ENCODE measurements around the gene GRHL1. TPM values are rescaled to one million over a fixed set of nuclear protein-coding genes. Genes with fewer than 3 reads are reported as not detected.

GRHL1 gene
- total and polyA plus RNA-seq, 2 of the 4 experiments (the other 2 are of a cell fraction) = 0.18 to 0.21 TPM

DNA sequence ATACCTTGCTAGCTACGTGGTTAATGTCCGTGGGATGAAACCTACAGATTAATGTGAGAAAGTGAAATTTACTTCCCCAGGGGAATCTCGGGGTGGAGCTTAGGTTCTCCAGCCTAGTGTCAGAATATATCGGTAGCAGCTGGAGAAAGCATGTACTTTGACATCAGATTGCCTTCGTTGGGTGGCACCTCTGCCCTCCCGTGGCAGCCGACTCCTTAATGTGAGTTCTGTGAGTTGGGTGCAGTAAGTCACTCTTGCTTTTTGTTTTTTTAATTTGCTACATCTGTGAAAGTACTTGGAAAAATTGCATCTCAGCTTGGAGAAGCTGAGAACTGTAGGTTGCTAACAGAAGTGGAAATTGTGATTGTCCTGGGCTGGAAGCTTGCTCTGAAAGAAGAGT, 95.4 kb downstream of the GRHL1 start:
- Histone ChIP-seq H4K5ac (ENCODE audit: low read depth, low read length) (no peak overlapping the region), H3K14ac (replicated peaks; ENCODE audit: low read depth, low read length) (no peak overlapping the region), H3K4ac (ENCODE audit: low read depth, low read length) (no peak overlapping the region), H2BK5ac (ENCODE audit: low read depth, low read length, poor library complexity, severe bottlenecking) (no peak overlapping the region), H3K18ac (ENCODE audit: low read depth, low read length) (no peak overlapping the region), H2BK15ac (ENCODE audit: low read depth, low read length) (no peak overlapping the region), H2BK20ac (ENCODE audit: low read depth, low read length) (no peak overlapping the region), H2AK9ac (replicated peaks; ENCODE audit: low read depth, low read length, poor library complexity) (no peak overlapping the region), H3K23ac (ENCODE audit: low read depth, low read length) (no peak overlapping the region), H3K56ac (ENCODE audit: extremely low read depth, insufficient read depth, low read length) (no peak overlapping the region), H4K8ac (ENCODE audit: low read depth in 2 of 2, low read length in 2 of 2) (no peak overlapping the region), H3K27me3 (ENCODE audit: control insufficient read depth, insufficient read depth, low read length) (no peaks in the 10 kb centered on the region), H4K91ac (ENCODE audit: insufficient read depth, low read depth, low read length) (no peak overlapping the region), H2BK120ac (ENCODE audit: low read depth, low read length) (no peak overlapping the region), H3K9me3 (ENCODE audit: control insufficient read depth, insufficient read depth, low read length) (no peaks in the 10 kb centered on the region), H3K4me2 (ENCODE audit: low read depth, low read length) (no peak overlapping the region), H4K20me1 (ENCODE audit: insufficient read depth, low read length) (peaks cover 6% of the 10 kb centered on the region; the same call in 1 of the 2 replicates), H3K27ac (ENCODE audit: insufficient read depth, low read length) (no peak overlapping the region), H3K9ac (ENCODE audit: low read depth, low read length) (no peak overlapping the region), H2AK5ac (ENCODE audit: low read depth, low read length) (no peak overlapping the region), H3K4me3 (ENCODE audit: insufficient read depth, low read depth, low read length) (no peak overlapping the region), H2AFZ (replicated peaks; ENCODE audit: low read length, poor library complexity) (no peak overlapping the region), H3K4me1 (ENCODE audit: control insufficient read depth, insufficient read depth, low read length) (peaks cover 1% of the 10 kb centered on the region; the same call in 1 of the 2 replicates), H3K79me1 (ENCODE audit: low read depth in 1 of 2, low read length in 2 of 2) (peaks cover 4 to 8% of the 10 kb centered on the region in 2 experiments; a peak in 3 of 4 replicates), H3K36me3 (ENCODE audit: control insufficient read depth, insufficient read depth, low read length) (peaks cover 14% of the 10 kb centered on the region), H3K9me1 (ENCODE audit: insufficient read depth, low read length) (no peaks in the 10 kb centered on the region)
- DNase-seq (no peak), ATAC-seq (ENCODE audit: low read depth) (no peak)
- intact Hi-C loops (cut with micrococcal nuclease) = loop anchor here (10.0 kb wide), 1 partner anchor 102 kb away; no protein-coding TSS in a partner anchor
- TF ChIP-seq SMC3 (IDR thresholded peaks at IDR 0.05; ENCODE audit: low read depth, low read length) = no peak
- no peak for TF ChIP-seq MXI1 (IDR thresholded peaks at IDR 0.05; ENCODE audit: borderline replicate concordance, low read depth, low read length)
- TF ChIP-seq, protein P1, sequence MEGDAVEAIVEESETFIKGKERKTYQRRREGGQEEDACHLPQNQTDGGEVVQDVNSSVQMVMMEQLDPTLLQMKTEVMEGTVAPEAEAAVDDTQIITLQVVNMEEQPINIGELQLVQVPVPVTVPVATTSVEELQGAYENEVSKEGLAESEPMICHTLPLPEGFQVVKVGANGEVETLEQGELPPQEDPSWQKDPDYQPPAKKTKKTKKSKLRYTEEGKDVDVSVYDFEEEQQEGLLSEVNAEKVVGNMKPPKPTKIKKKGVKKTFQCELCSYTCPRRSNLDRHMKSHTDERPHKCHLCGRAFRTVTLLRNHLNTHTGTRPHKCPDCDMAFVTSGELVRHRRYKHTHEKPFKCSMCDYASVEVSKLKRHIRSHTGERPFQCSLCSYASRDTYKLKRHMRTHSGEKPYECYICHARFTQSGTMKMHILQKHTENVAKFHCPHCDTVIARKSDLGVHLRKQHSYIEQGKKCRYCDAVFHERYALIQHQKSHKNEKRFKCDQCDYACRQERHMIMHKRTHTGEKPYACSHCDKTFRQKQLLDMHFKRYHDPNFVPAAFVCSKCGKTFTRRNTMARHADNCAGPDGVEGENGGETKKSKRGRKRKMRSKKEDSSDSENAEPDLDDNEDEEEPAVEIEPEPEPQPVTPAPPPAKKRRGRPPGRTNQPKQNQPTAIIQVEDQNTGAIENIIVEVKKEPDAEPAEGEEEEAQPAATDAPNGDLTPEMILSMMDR (conservative IDR thresholded peaks at IDR 0.05; ENCODE audit: low read depth, low read length) = no peak
- TF ChIP-seq FOS (IDR thresholded peaks at IDR 0.05; ENCODE audit: low read depth, low read length) = no peak
- TF ChIP-seq MAZ (IDR thresholded peaks at IDR 0.05; ENCODE audit: borderline replicate concordance, low read depth, low read length) = no peak
- TF ChIP-seq POLR2A (IDR thresholded peaks at IDR 0.05; ENCODE audit: low read depth, low read length) = no peak
- TF ChIP-seq NFE2L2 (IDR thresholded peaks at IDR 0.05; ENCODE audit: low read depth, low read length) = no peak
- TF ChIP-seq, protein P2, sequence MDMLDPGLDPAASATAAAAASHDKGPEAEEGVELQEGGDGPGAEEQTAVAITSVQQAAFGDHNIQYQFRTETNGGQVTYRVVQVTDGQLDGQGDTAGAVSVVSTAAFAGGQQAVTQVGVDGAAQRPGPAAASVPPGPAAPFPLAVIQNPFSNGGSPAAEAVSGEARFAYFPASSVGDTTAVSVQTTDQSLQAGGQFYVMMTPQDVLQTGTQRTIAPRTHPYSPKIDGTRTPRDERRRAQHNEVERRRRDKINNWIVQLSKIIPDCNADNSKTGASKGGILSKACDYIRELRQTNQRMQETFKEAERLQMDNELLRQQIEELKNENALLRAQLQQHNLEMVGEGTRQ (IDR thresholded peaks at IDR 0.05; ENCODE audit: low read depth, low read length) = no peak
- no peak for TF ChIP-seq MAFK (IDR thresholded peaks at IDR 0.05; ENCODE audit: low read depth, low read length)
- no peak for TF ChIP-seq CEBPB (IDR thresholded peaks at IDR 0.05; ENCODE audit: low read depth, low read length)
- in situ Hi-C loops (cut with MboI; ENCODE audit: low sequenced_read_pairs) = loop anchor here (5.0 to 10.0 kb wide), 2 partner anchors 250 to 482 kb away; no protein-coding TSS in a partner anchor
- POLR2A ChIA-PET (ENCODE audit: unreplicated experiment) = no interaction called here
- no TSS peak for BruUV-seq (replicated peaks)
- CTCF ChIA-PET = interaction anchor here (2.5 kb wide), 1 partner anchor 233 kb away, joined by 9 read pairs; no protein-coding TSS in a partner anchor
- dilution Hi-C loops (cut with HindIII; ENCODE audit: low sequenced_read_pairs, unreplicated experiment) = no loop called here
- WGBS, 2 experiments (ENCODE audit: extremely low coverage in 2 of 2, insufficient read length in 1 of 2) = 73% methylated on average over 5 of the region's 7 CpGs; no CpG with 5 or more reads in 1 of the 2 experiments

All from IMR-90 (cell line).